Panc1 (cell line): ENCODE results near the gene CBX4. TPM values are rescaled to one million over a fixed set of nuclear protein-coding genes. Genes with fewer than 3 reads are reported as not detected.

Experiments used
- total RNA-seq: library from RNA; stranded (reverse); gene quantifications from one replicate; pipeline ENCODE4 v1.2.1, GENCODE V29; 2021; ENCODE audit not compliant: unreplicated experiment

The CBX4 gene
- total RNA-seq, 1 experiment from 2014 or later = 48.6 TPM

Other genes starting within 250 kb of the CBX4 start
- not detected for gene RBFOX3, start 228.4 kb downstream of the CBX4 start, total RNA-seq
- not detected for gene ENPP7, start 108.5 kb downstream of the CBX4 start, total RNA-seq
- 9.0 TPM for gene CBX2, start 61.3 kb downstream of the CBX4 start, total RNA-seq
- gene CBX8, start 42.4 kb downstream of the CBX4 start, total RNA-seq = 15.3 TPM
- 41.6 TPM for gene TBC1D16, start 196.4 kb upstream of the CBX4 start, total RNA-seq
- gene CCDC40, start 197.2 kb upstream of the CBX4 start, total RNA-seq = 18.0 TPM